Medulla oblongata (tissue), 1 donor: ENCODE results near the gene TSPAN17.

ENCODE experiments used
- DNase-seq: peaks from one replicate; pipeline ENCODE4 v3.0.0-alpha.2; 2015; ENCODE audit errors: extremely low spot score

Gene TSPAN17

GRCh38 chr5:176704817-176705216 lies 57.5 kb downstream of the TSPAN17 start:
- DNase-seq = no peak
